Hematopoietic multipotent progenitor cell treated with erythropoietin and hydrocortisone succinate and interleukin-3 and kit ligand, for 17 days (in vitro differentiated cells): ENCODE results near the gene NMT1.

ENCODE experiments used
- DNase-seq: peaks from one replicate; pipeline ENCODE4 v3.0.0-alpha.2; 2015; ENCODE audit warnings: low spot score

NMT1 gene

GRCh38 chr17:45104907-45105624 is 43.9 kb downstream of the NMT1 start:
- DNase-seq: no peak

- DNase-seq: no peak
These were observed 45.0 kb downstream of the NMT1 start for GRCh38 chr17:45106096-45106495.

- DNase-seq: no peak
These were observed 45.5 kb downstream of the NMT1 start for GRCh38 chr17:45106582-45106981.

- no peak for DNase-seq
These were observed 46.3 kb downstream of the NMT1 start for GRCh38 chr17:45107293-45108010.

GRCh38 chr17:45108051-45108450 is 46.9 kb downstream of the NMT1 start:
- DNase-seq: no peak

GRCh38 chr17:45108595-45109521 is 47.7 kb downstream of the NMT1 start:
- DNase-seq: no peak

GRCh38 chr17:45110676-45111611 is 49.8 kb downstream of the NMT1 start:
- DNase-seq: no peak

GRCh38 chr17:45111850-45112249 is 50.7 kb downstream of the NMT1 start:
- DNase-seq: no peak

GRCh38 chr17:45112559-45113423 is 51.7 kb downstream of the NMT1 start:
- no peak for DNase-seq

GRCh38 chr17:45113424-45113754 is 52.3 kb downstream of the NMT1 start:
- DNase-seq: no peak

GRCh38 chr17:45114117-45114932 is 53.2 kb downstream of the NMT1 start:
- no peak for DNase-seq

GRCh38 chr17:45115015-45115625 is 54.0 kb downstream of the NMT1 start:
- DNase-seq: no peak

GRCh38 chr17:45115871-45116270 is 54.8 kb downstream of the NMT1 start:
- no peak for DNase-seq

- DNase-seq: no peak
These were observed 55.4 kb downstream of the NMT1 start for GRCh38 chr17:45116434-45117016.

GRCh38 chr17:45117334-45117733 is 56.2 kb downstream of the NMT1 start:
- no peak for DNase-seq

GRCh38 chr17:45117848-45118646 is 56.9 kb downstream of the NMT1 start:
- DNase-seq: no peak

GRCh38 chr17:45118691-45119090 is 57.6 kb downstream of the NMT1 start:
- DNase-seq: no peak

GRCh38 chr17:45119964-45120363 is 58.8 kb downstream of the NMT1 start:
- DNase-seq: no peak
